ENCODE results near the gene PPTC7.
"Not testable (repeated sequence)": the region's sequence is repeated elsewhere in the genome, so short reads cannot be mapped to it uniquely, and the experiment has no call there.

Gene PPTC7

GRCh38 chr12:110536834-110537604 lies 46.1 kb downstream of the PPTC7 start:
- DNase-seq (ENCODE audit: low read depth): no peak

- DNase-seq (ENCODE audit: low read depth): no peak
Measured at GRCh38 chr12:110534811-110535210, 48.3 kb downstream of the PPTC7 start.

GRCh38 chr12:110533607-110534006 lies 49.5 kb downstream of the PPTC7 start:
- no peak for DNase-seq (ENCODE audit: low read depth)

GRCh38 chr12:110532644-110533043 lies 50.5 kb downstream of the PPTC7 start:
- no peak for DNase-seq (ENCODE audit: low read depth)

- no peak for DNase-seq (ENCODE audit: low read depth)
Measured at GRCh38 chr12:110531741-110532333, 51.3 kb downstream of the PPTC7 start.

GRCh38 chr12:110530511-110530910 lies 52.6 kb downstream of the PPTC7 start:
- DNase-seq (ENCODE audit: low read depth): no peak

GRCh38 chr12:110528277-110528839 lies 54.8 kb downstream of the PPTC7 start:
- no peak for DNase-seq (ENCODE audit: low read depth)

GRCh38 chr12:110520876-110521712 lies 62.0 kb downstream of the PPTC7 start:
- not testable (repeated sequence) for DNase-seq (ENCODE audit: low read depth)

GRCh38 chr12:110518014-110518413 lies 65.1 kb downstream of the PPTC7 start:
- not testable (repeated sequence) for DNase-seq (ENCODE audit: low read depth)

GRCh38 chr12:110516995-110517394 lies 66.1 kb downstream of the PPTC7 start:
- no peak for DNase-seq (ENCODE audit: low read depth)

- DNase-seq (ENCODE audit: low read depth): no peak
Measured at GRCh38 chr12:110514363-110514762, 68.8 kb downstream of the PPTC7 start.

- no peak for DNase-seq (ENCODE audit: low read depth)
Measured at GRCh38 chr12:110513842-110514241, 69.3 kb downstream of the PPTC7 start.

GRCh38 chr12:110508071-110508586 lies 75.0 kb downstream of the PPTC7 start:
- no peak for DNase-seq (ENCODE audit: low read depth)

- DNase-seq (ENCODE audit: low read depth): no peak
Measured at GRCh38 chr12:110505332-110505731, 77.8 kb downstream of the PPTC7 start.

- no peak for DNase-seq (ENCODE audit: low read depth)
Measured at GRCh38 chr12:110503432-110503831, 79.7 kb downstream of the PPTC7 start.

GRCh38 chr12:110501752-110502738 lies 81.1 kb downstream of the PPTC7 start, which contains the start of the genes RAD9B and VPS29:
RAD9B (plus strand) TSS chr12:110502331; CDS start chr12:110502338, 7 bp downstream.
VPS29 (minus strand) TSS chr12:110502111; CDS start chr12:110502051, 60 bp downstream.
- DNase-seq (ENCODE audit: low read depth): peak; percentile 98

- DNase-seq (ENCODE audit: low read depth): no peak
Measured at GRCh38 chr12:110501399-110501751, 81.7 kb downstream of the PPTC7 start.

- no peak for DNase-seq (ENCODE audit: low read depth)
Measured at GRCh38 chr12:110498984-110499706, 84.0 kb downstream of the PPTC7 start.

Measured in activated gamma-delta T cell treated with anti-CD3 and anti-CD28 coated beads, Interleukin-2, amount 50 U/mL, for 16 hours (primary cell).